Measurements from ENCODE around the gene HMCES. TPM values are rescaled to one million over a fixed set of nuclear protein-coding genes. Genes with fewer than 3 reads are reported as not detected.
A peak's percentile ranks its signal among the peaks of the same experiment; 100 is the strongest.

Gene HMCES
- total and polyA plus RNA-seq, 2 of the 13 experiments (the other 11 are each of a cell fraction or from before 2014, with no cell fraction given), result 16.1 to 37.5 TPM

DNA sequence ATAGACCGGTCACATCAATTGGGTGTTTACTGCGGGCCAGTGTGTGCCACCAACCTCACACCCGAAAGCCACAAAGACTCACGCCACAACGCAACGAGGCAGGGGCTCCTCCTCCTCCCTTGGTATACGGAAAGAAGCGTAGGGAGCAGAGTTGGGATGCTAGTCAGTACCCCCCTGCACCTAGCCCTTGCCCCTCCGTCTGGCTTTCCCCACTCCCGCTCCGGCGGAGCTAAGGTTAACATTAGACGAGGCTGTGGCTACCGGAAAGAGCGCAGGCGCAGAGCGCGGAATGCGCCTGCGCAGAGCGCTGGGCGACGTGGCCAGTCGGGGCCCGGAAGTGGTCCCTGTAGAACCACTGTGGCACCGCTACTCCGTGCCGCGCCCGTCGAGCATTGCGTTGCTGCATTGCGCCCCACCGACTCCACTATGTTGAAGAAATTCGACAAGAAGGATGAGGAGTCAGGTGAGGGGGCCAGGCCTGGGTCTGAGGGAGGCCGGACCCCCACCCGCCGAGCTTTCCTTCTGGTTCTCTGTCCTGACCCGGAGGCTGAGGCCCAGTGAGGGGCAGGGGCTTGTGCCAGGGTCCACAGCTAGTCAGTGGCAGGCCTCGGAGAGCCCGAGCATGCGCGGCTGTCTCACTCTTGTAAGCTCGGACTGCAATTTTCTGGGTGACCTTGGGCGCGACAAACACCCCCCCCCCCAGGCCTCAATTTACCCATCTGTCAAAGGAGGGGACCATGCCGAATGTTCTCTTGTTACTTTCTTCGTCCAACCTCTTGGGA is 29.2 kb upstream of the HMCES start, which contains the start of gene COPG1 (continued):
- no peak for TF ChIP-seq DMTF1 (CRISPR knock-in tag; IDR thresholded peaks at IDR 0.05)
- TF ChIP-seq ZBTB8A (CRISPR knock-in tag; IDR thresholded peaks at IDR 0.05; ENCODE audit: borderline replicate concordance, low read depth), result no peak
- TF ChIP-seq KLF11 (CRISPR knock-in tag; IDR thresholded peaks at IDR 0.05), result no peak; the same call in 1 of the 2 replicates
- TF ChIP-seq DPF2 (CRISPR knock-in tag; IDR thresholded peaks at IDR 0.05; ENCODE audit: borderline replicate concordance, low read depth), result no peak
- no peak for TF ChIP-seq NFRKB (IDR thresholded peaks at IDR 0.05)
- peak; percentile 59 for TF ChIP-seq CREBL2 (CRISPR knock-in tag; IDR thresholded peaks at IDR 0.05; ENCODE audit: borderline replicate concordance)
- no peak for TF ChIP-seq SSRP1 (CRISPR knock-in tag; IDR thresholded peaks at IDR 0.05)
- no peak for TF ChIP-seq ZMAT5 (CRISPR knock-in tag; IDR thresholded peaks at IDR 0.05; ENCODE audit: borderline replicate concordance, low read depth)
- no peak for TF ChIP-seq ZFP41 (CRISPR knock-in tag; IDR thresholded peaks at IDR 0.05; ENCODE audit: borderline replicate concordance)
- TF ChIP-seq CHD4 (IDR thresholded peaks at IDR 0.05; ENCODE audit: borderline replicate concordance, low read length), result no peak
- no peak for TF ChIP-seq CCAR2 (optimal IDR thresholded peaks at IDR 0.05; ENCODE audit: low read depth, low read length)
- no peak for TF ChIP-seq TEAD3 (CRISPR knock-in tag; optimal IDR thresholded peaks at IDR 0.05; ENCODE audit: borderline replicate concordance)
- no peak for TF ChIP-seq CEBPZ (IDR thresholded peaks at IDR 0.05; ENCODE audit: low read length)
- no peak for TF ChIP-seq HNF4G (IDR thresholded peaks at IDR 0.05; ENCODE audit: borderline replicate concordance, low read depth, low read length)
- no peak for TF ChIP-seq HNF4G (CRISPR knock-in tag; IDR thresholded peaks at IDR 0.05; ENCODE audit: borderline replicate concordance, low read depth)
- TF ChIP-seq ZNF605 (CRISPR knock-in tag; IDR thresholded peaks at IDR 0.05), result peak; percentile 92
- no peak for TF ChIP-seq SP140L (CRISPR knock-in tag; IDR thresholded peaks at IDR 0.05; ENCODE audit: borderline replicate concordance)
- TF ChIP-seq TMF1 (CRISPR knock-in tag; IDR thresholded peaks at IDR 0.05; ENCODE audit: low read depth), result peak; percentile 72; the same call in 1 of the 2 replicates
- no peak for TF ChIP-seq ZNF850 (CRISPR knock-in tag; conservative IDR thresholded peaks at IDR 0.05)
- TF ChIP-seq PAWR (CRISPR knock-in tag; IDR thresholded peaks at IDR 0.05; ENCODE audit: borderline replicate concordance), result no peak
- peak; percentile 92; the same call in 1 of the 2 replicates for TF ChIP-seq FOXC1 (CRISPR knock-in tag; IDR thresholded peaks at IDR 0.05; ENCODE audit: borderline replicate concordance)
- TF ChIP-seq ZFP90 (CRISPR knock-in tag; IDR thresholded peaks at IDR 0.05; ENCODE audit: borderline replicate concordance), result peak; percentile 41; the same call in 1 of the 2 replicates
- no peak for TF ChIP-seq YY1 (IDR thresholded peaks at IDR 0.05; ENCODE audit: insufficient read depth, insufficient replicate concordance, low read depth, low read length)
- 0 out of 2 replicates have a peak, but pooled peaks have one; percentile 28 for TF ChIP-seq TGIF2 (CRISPR knock-in tag; IDR thresholded peaks at IDR 0.05)
